ENCODE data around the gene ARHGAP21. TPM values are rescaled to one million over a fixed set of nuclear protein-coding genes. Genes with fewer than 3 reads are reported as not detected.
"Not testable (repeated sequence)": the region's sequence is repeated elsewhere in the genome, so short reads cannot be mapped to it uniquely, and the experiment has no call there.

Gene ARHGAP21
- total RNA-seq: 10 to 100 TPM; 30.9 to 45.8 (median 34.7) TPM
- 35.5 TPM for total RNA-seq (2013)

- H3K27me3 Mint-ChIP-seq (ENCODE audit: low read depth in 2 of 2): no peaks in the 10 kb centered on the region
- peak within 1 kb of the TSS; percentile 76 for H3K27ac ChIP-seq (ENCODE audit: low read length)
- no peak for TF ChIP-seq CTCF (IDR thresholded peaks at IDR 0.05)
- H3K36me3 ChIP-seq (ENCODE audit: control insufficient read depth, insufficient read depth, low read length): no peaks in the 10 kb centered on the region
- H3K4me1 ChIP-seq (ENCODE audit: control insufficient read depth, insufficient read depth, low read length): peaks cover 26% of the 10 kb centered on the region
- H3K27ac Mint-ChIP-seq: peak within 1 kb of the TSS; percentile 75 to 88
- 0% methylated on average over 46 of the region's 46 CpGs for WGBS (ENCODE audit: insufficient coverage)
- intact Hi-C loops (cut with micrococcal nuclease): loop anchor here (1.0 to 5.0 kb wide), 3 partner anchors 163 to 292 kb away; partner anchors contain the start of genes ENKUR, PRTFDC1 and THNSL1
- H3K9me3 ChIP-seq (ENCODE audit: control insufficient read depth, insufficient read depth, low read length): no peaks in the 10 kb centered on the region
- no peaks in the 10 kb centered on the region for H3K9me3 Mint-ChIP-seq
- no peaks in the 10 kb centered on the region for H3K27me3 ChIP-seq (ENCODE audit: control insufficient read depth, insufficient read depth, low read length)
- H3K36me3 Mint-ChIP-seq: no peaks in the 10 kb centered on the region
- ATAC-seq (peak; percentile 17 to 40 (median 31)), DNase-seq (peak; percentile 32 to 65)
- peaks cover 31 to 32% of the 10 kb centered on the region in 2 donors for H3K4me1 Mint-ChIP-seq
- H3K4me3 Mint-ChIP-seq: peak within 1 kb of the TSS; percentile 89
- peak within 1 kb of the TSS; percentile 74 for H3K4me3 ChIP-seq (ENCODE audit: low read length)
These were observed at the start of gene ARHGAP21 for GRCh38 chr10:24723788-24724380. ARHGAP21 (minus strand) TSS chr10:24723887; CDS start chr10:24721899, 1,988 bp downstream.

GRCh38 chr10:24771943-24772694, 48.4 kb upstream of the ARHGAP21 start:
- no peaks in the 10 kb centered on the region for H3K9me3 ChIP-seq (ENCODE audit: control insufficient read depth, insufficient read depth, low read length)
- no peaks in the 10 kb centered on the region for H3K36me3 ChIP-seq (ENCODE audit: control insufficient read depth, insufficient read depth, low read length)
- no peaks in the 10 kb centered on the region for H3K9me3 Mint-ChIP-seq
- H3K36me3 Mint-ChIP-seq: no peaks in the 10 kb centered on the region
- H3K4me1 ChIP-seq (ENCODE audit: control insufficient read depth, insufficient read depth, low read length): no peaks in the 10 kb centered on the region
- no peaks in the 10 kb centered on the region for H3K4me1 Mint-ChIP-seq
- no peaks in the 10 kb centered on the region for H3K27me3 ChIP-seq (ENCODE audit: control insufficient read depth, insufficient read depth, low read length)
- TF ChIP-seq CTCF (IDR thresholded peaks at IDR 0.05): no peak
- H3K4me3 Mint-ChIP-seq: no peak overlapping the region
- H3K4me3 ChIP-seq (ENCODE audit: low read length): no peak overlapping the region
- 92% methylated on average over 1 of the region's 1 CpG for WGBS (ENCODE audit: insufficient coverage)
- no peak for DNase-seq
- ATAC-seq: no peak
- no peak overlapping the region for H3K27ac ChIP-seq (ENCODE audit: low read length)
- H3K27ac Mint-ChIP-seq: no peak overlapping the region
- intact Hi-C loops (cut with micrococcal nuclease): no loop called here
- H3K27me3 Mint-ChIP-seq (ENCODE audit: low read depth in 2 of 2): peaks cover 0 to 7% of the 10 kb centered on the region in 2 donors

- H3K4me1 Mint-ChIP-seq; H3K9me3 ChIP-seq (ENCODE audit: control insufficient read depth, insufficient read depth, low read length); H3K27ac Mint-ChIP-seq; intact Hi-C loops (cut with micrococcal nuclease); ATAC-seq; DNase-seq; H3K4me3 ChIP-seq (ENCODE audit: low read length); H3K36me3 ChIP-seq (ENCODE audit: control insufficient read depth, insufficient read depth, low read length); H3K4me3 Mint-ChIP-seq; H3K27me3 ChIP-seq (ENCODE audit: control insufficient read depth, insufficient read depth, low read length); H3K27ac ChIP-seq (ENCODE audit: low read length); H3K4me1 ChIP-seq (ENCODE audit: control insufficient read depth, insufficient read depth, low read length); H3K27me3 Mint-ChIP-seq (ENCODE audit: low read depth in 2 of 2); H3K9me3 Mint-ChIP-seq; H3K36me3 Mint-ChIP-seq: not testable (repeated sequence)
- WGBS (ENCODE audit: insufficient coverage): 0% methylated on average over 1 of the region's 1 CpG
These were observed 41.3 kb upstream of the ARHGAP21 start for GRCh38 chr10:24764991-24765390.

- no CpG with 5 or more reads among the region's 2 CpGs for WGBS (ENCODE audit: insufficient coverage)
- TF ChIP-seq CTCF (IDR thresholded peaks at IDR 0.05): no peak
- Histone ChIP-seq H3K27me3 (ENCODE audit: control insufficient read depth, insufficient read depth, low read length) (no peaks in the 10 kb centered on the region), H3K36me3 (ENCODE audit: control insufficient read depth, insufficient read depth, low read length) (no peaks in the 10 kb centered on the region), H3K9me3 (ENCODE audit: control insufficient read depth, insufficient read depth, low read length) (no peaks in the 10 kb centered on the region), H3K27ac (ENCODE audit: low read length) (no peak overlapping the region), H3K4me1 (ENCODE audit: control insufficient read depth, insufficient read depth, low read length) (no peaks in the 10 kb centered on the region), H3K4me3 (ENCODE audit: low read length) (no peak overlapping the region)
- Mint-ChIP-seq H3K4me1 (no peaks in the 10 kb centered on the region), H3K27me3 (ENCODE audit: low read depth in 2 of 2) (peaks cover 6 to 9% of the 10 kb centered on the region in 2 donors), H3K9me3 (peaks cover 0 to 3% of the 10 kb centered on the region in 2 donors), H3K4me3 (no peak overlapping the region), H3K36me3 (no peaks in the 10 kb centered on the region), H3K27ac (no peak overlapping the region)
- DNase-seq (no peak), ATAC-seq (no peak)
- intact Hi-C loops (cut with micrococcal nuclease): no loop called here
These were observed 39.4 kb upstream of the ARHGAP21 start for GRCh38 chr10:24762966-24763623.

Measured in natural killer cell (primary cell).